Natural killer cell treated with Interleukin-12 subunit alpha and Interleukin-12 subunit beta and Interleukin-15 and Interleukin-18, amount 100 ng/mL, for 72 hours (primary cell): ENCODE data around the gene NANOS3. TPM values are rescaled to one million over a fixed set of nuclear protein-coding genes. Genes with fewer than 3 reads are reported as not detected.

Experiments used
- ATAC-seq, 2 donors: fragments of 150-1000 bp; cut with Tn5 transposase in 1 of 2; sonication (Bioruptor Pico), chemical (Tn5 transposase) in 1 of 2; 2 replicates each; pipeline ENCODE4 v1.10.0; 2021
- DNase-seq: peaks from one replicate; pipeline ENCODE4 v3.0.0; 2022; ENCODE audit warnings: low spot score
- H3K27ac Mint-ChIP-seq, 2 donors: 1 replicate in 1 of 2; 2 replicates in 1 of 2; pipeline ENCODE4 v1.8.0; 2022; ENCODE audit warnings: mixed read lengths in 2 of 2, mild to moderate bottlenecking in 1 of 2, moderate library complexity in 1 of 2
- H3K27me3 Mint-ChIP-seq, 2 donors: 1 replicate in 1 of 2; 2 replicates in 1 of 2; pipeline ENCODE4 v1.8.0; 2022; ENCODE audit warnings: mixed read lengths in 2 of 2
- H3K36me3 Mint-ChIP-seq: one replicate; pipeline ENCODE4 v1.8.0; 2022; ENCODE audit warnings: mixed read lengths
- H3K4me1 Mint-ChIP-seq, 2 donors: 1 replicate in 1 of 2; 2 replicates in 1 of 2; pipeline ENCODE4 v1.8.0; 2022; ENCODE audit warnings: low read depth in 2 of 2, mixed read lengths in 2 of 2, mild to moderate bottlenecking in 1 of 2
- H3K4me3 Mint-ChIP-seq: one replicate; pipeline ENCODE4 v1.8.0; 2022; ENCODE audit warnings: mixed read lengths
- H3K9me3 Mint-ChIP-seq: 2 replicates; pipeline ENCODE4 v1.8.0; 2022; ENCODE audit warnings: mixed read lengths
- total RNA-seq, 2 donors: library from RNA; stranded (reverse); gene quantifications; one replicate each; pipeline ENCODE4 v1.2.3, GENCODE V29; 2022

Gene NANOS3
- total RNA-seq, 2 donors from 2014 or later, result 0.95 TPM; not detected in 1

GRCh38 chr19:13881251-13881691, 4.3 kb downstream of the NANOS3 start:
- Mint-ChIP-seq H3K4me3 (peak overlapping the region; percentile 38), H3K36me3 (no peaks in the 10 kb centered on the region)
- no peak for DNase-seq

GRCh38 chr19:13881692-13882418, 4.9 kb downstream of the NANOS3 start:
- peak overlapping the region; percentile 38 for H3K4me3 Mint-ChIP-seq

More at GRCh38 chr19:13881251-13881691, 4.3 kb downstream of the NANOS3 start:
- ATAC-seq, result no peak
- H3K27ac Mint-ChIP-seq, result peak overlapping the region; percentile 43 to 70
- peaks cover 30 to 31% of the 10 kb centered on the region in 2 donors for H3K4me1 Mint-ChIP-seq
- H3K27me3 Mint-ChIP-seq, result no peaks in the 10 kb centered on the region
- no peaks in the 10 kb centered on the region for H3K9me3 Mint-ChIP-seq

GRCh38 chr19:13882419-13882795, 5.5 kb downstream of the NANOS3 start:
- Mint-ChIP-seq H3K36me3 (no peaks in the 10 kb centered on the region), H3K9me3 (no peaks in the 10 kb centered on the region), H3K27me3 (no peaks in the 10 kb centered on the region), H3K4me1 (peaks cover 40% of the 10 kb centered on the region in 2 donors), H3K4me3 (peak overlapping the region; percentile 38), H3K27ac (peak overlapping the region; percentile 43 to 70)
- no peak for ATAC-seq
- DNase-seq, result no peak

More at GRCh38 chr19:13881692-13882418, 4.9 kb downstream of the NANOS3 start:
- H3K4me1 Mint-ChIP-seq, result peaks cover 34 to 35% of the 10 kb centered on the region in 2 donors
- ATAC-seq, result peak in 1 of 2 donors; percentile 27
- H3K9me3 Mint-ChIP-seq, result no peaks in the 10 kb centered on the region
- peak overlapping the region; percentile 43 to 70 for H3K27ac Mint-ChIP-seq
- no peak for DNase-seq
- H3K36me3 Mint-ChIP-seq, result no peaks in the 10 kb centered on the region
- no peaks in the 10 kb centered on the region for H3K27me3 Mint-ChIP-seq

- H3K4me3 Mint-ChIP-seq, result no peak overlapping the region
- no peak overlapping the region for H3K27ac Mint-ChIP-seq
Observed at GRCh38 chr19:13882836-13883235, 5.9 kb downstream of the NANOS3 start.

GRCh38 chr19:13883516-13884064, 6.7 kb downstream of the NANOS3 start:
- no peak for ATAC-seq
- DNase-seq, result no peak
- Mint-ChIP-seq H3K4me1 (peaks cover 42 to 43% of the 10 kb centered on the region in 2 donors), H3K4me3 (no peak overlapping the region), H3K36me3 (no peaks in the 10 kb centered on the region), H3K27me3 (no peaks in the 10 kb centered on the region), H3K27ac (peak overlapping the region; percentile 43 to 58), H3K9me3 (no peaks in the 10 kb centered on the region)

More at GRCh38 chr19:13882836-13883235, 5.9 kb downstream of the NANOS3 start:
- H3K4me1 Mint-ChIP-seq, result peaks cover 42 to 43% of the 10 kb centered on the region in 2 donors
- DNase-seq (no peak), ATAC-seq (no peak)
- no peaks in the 10 kb centered on the region for H3K36me3 Mint-ChIP-seq
- H3K27me3 Mint-ChIP-seq, result no peaks in the 10 kb centered on the region
- H3K9me3 Mint-ChIP-seq, result no peaks in the 10 kb centered on the region

- no peak overlapping the region for H3K4me3 Mint-ChIP-seq
- H3K4me1 Mint-ChIP-seq, result peaks cover 42 to 43% of the 10 kb centered on the region in 2 donors
- H3K27me3 Mint-ChIP-seq, result no peaks in the 10 kb centered on the region
- no peak for DNase-seq
- H3K27ac Mint-ChIP-seq, result no peak overlapping the region
- H3K36me3 Mint-ChIP-seq, result no peaks in the 10 kb centered on the region
- no peak for ATAC-seq
- no peaks in the 10 kb centered on the region for H3K9me3 Mint-ChIP-seq
Observed at GRCh38 chr19:13884726-13885591, 8.0 kb downstream of the NANOS3 start.

GRCh38 chr19:13885826-13886365, 9.0 kb downstream of the NANOS3 start:
- Mint-ChIP-seq H3K4me3 (peak overlapping the region; percentile 70), H3K4me1 (peaks cover 35 to 37% of the 10 kb centered on the region in 2 donors), H3K27me3 (no peaks in the 10 kb centered on the region), H3K9me3 (no peaks in the 10 kb centered on the region), H3K27ac (peak overlapping the region in 1 of 2 donors; percentile 78), H3K36me3 (no peaks in the 10 kb centered on the region)
- ATAC-seq (no peak), DNase-seq (no peak)

GRCh38 chr19:13887018-13887436, 10.1 kb downstream of the NANOS3 start:
- H3K36me3 Mint-ChIP-seq, result no peaks in the 10 kb centered on the region
- H3K27me3 Mint-ChIP-seq, result no peaks in the 10 kb centered on the region
- H3K27ac Mint-ChIP-seq, result peak overlapping the region in 1 of 2 donors; percentile 78
- H3K9me3 Mint-ChIP-seq, result no peaks in the 10 kb centered on the region
- peak overlapping the region; percentile 70 for H3K4me3 Mint-ChIP-seq
- peak; percentile 82 for DNase-seq
- ATAC-seq, result peak; percentile 96
- peaks cover 29 to 31% of the 10 kb centered on the region in 2 donors for H3K4me1 Mint-ChIP-seq

- ATAC-seq (peak; percentile 70 to 77), DNase-seq (no peak)
- peak overlapping the region; percentile 70 for H3K4me3 Mint-ChIP-seq
- no peaks in the 10 kb centered on the region for H3K27me3 Mint-ChIP-seq
- peaks cover 25 to 29% of the 10 kb centered on the region in 2 donors for H3K4me1 Mint-ChIP-seq
- peak overlapping the region in 1 of 2 donors; percentile 78 for H3K27ac Mint-ChIP-seq
- H3K9me3 Mint-ChIP-seq, result no peaks in the 10 kb centered on the region
- H3K36me3 Mint-ChIP-seq, result no peaks in the 10 kb centered on the region
Observed at GRCh38 chr19:13887517-13887916, 10.6 kb downstream of the NANOS3 start.

- Mint-ChIP-seq H3K4me1 (peaks cover 25 to 29% of the 10 kb centered on the region in 2 donors), H3K36me3 (no peaks in the 10 kb centered on the region), H3K4me3 (no peak overlapping the region), H3K27me3 (no peaks in the 10 kb centered on the region), H3K9me3 (no peaks in the 10 kb centered on the region), H3K27ac (no peak overlapping the region)
- no peak for DNase-seq
- ATAC-seq, result no peak
Observed at GRCh38 chr19:13888281-13888680, 11.3 kb downstream of the NANOS3 start.

GRCh38 chr19:13890136-13890535, 13.2 kb downstream of the NANOS3 start:
- DNase-seq, result no peak
- Mint-ChIP-seq H3K4me3 (no peak overlapping the region), H3K4me1 (peaks cover 18 to 20% of the 10 kb centered on the region in 2 donors), H3K27me3 (no peaks in the 10 kb centered on the region), H3K27ac (no peak overlapping the region), H3K9me3 (no peaks in the 10 kb centered on the region), H3K36me3 (no peaks in the 10 kb centered on the region)
- ATAC-seq, result no peak

- no peaks in the 10 kb centered on the region for H3K9me3 Mint-ChIP-seq
- no peaks in the 10 kb centered on the region for H3K27me3 Mint-ChIP-seq
- no peak overlapping the region for H3K27ac Mint-ChIP-seq
- ATAC-seq (no peak), DNase-seq (no peak)
- no peak overlapping the region for H3K4me3 Mint-ChIP-seq
- no peaks in the 10 kb centered on the region for H3K36me3 Mint-ChIP-seq
- H3K4me1 Mint-ChIP-seq, result no peaks in the 10 kb centered on the region
Observed at GRCh38 chr19:13892870-13893269, 15.9 kb downstream of the NANOS3 start.

- ATAC-seq, result no peak
- no peak overlapping the region for H3K27ac Mint-ChIP-seq
- no peak for DNase-seq
Observed at GRCh38 chr19:13894552-13894951, 17.6 kb downstream of the NANOS3 start.

More at GRCh38 chr19:13894552-13894951, 17.6 kb downstream of the NANOS3 start:
- no peak overlapping the region for H3K4me3 Mint-ChIP-seq
- no peaks in the 10 kb centered on the region for H3K4me1 Mint-ChIP-seq
- H3K27me3 Mint-ChIP-seq, result no peaks in the 10 kb centered on the region
- no peaks in the 10 kb centered on the region for H3K36me3 Mint-ChIP-seq
- H3K9me3 Mint-ChIP-seq, result no peaks in the 10 kb centered on the region
